SKM-1 (cell line): ENCODE measurements around the gene NOL9.
"Not testable (repeated sequence)": the region's sequence is repeated elsewhere in the genome, so short reads cannot be mapped to it uniquely, and the experiment has no call there.

Source experiments
- DNase-seq: peaks from one replicate; lab custom pipeline; 2025; ENCODE audit not compliant: unreplicated experiment; lab: John Stamatoyannopoulos, UW

NOL9 gene

GRCh38 chr1:6505367-6506209 is 48.7 kb downstream of the NOL9 start:
- DNase-seq: no peak

GRCh38 chr1:6504887-6505286 is 49.4 kb downstream of the NOL9 start:
- DNase-seq: no peak

- no peak for DNase-seq
These were observed 50.3 kb downstream of the NOL9 start for GRCh38 chr1:6503884-6504602.

GRCh38 chr1:6502000-6502891 is 52.1 kb downstream of the NOL9 start:
- DNase-seq: no peak

GRCh38 chr1:6501279-6501813 is 53.0 kb downstream of the NOL9 start:
- DNase-seq: no peak

- no peak for DNase-seq
These were observed 53.6 kb downstream of the NOL9 start for GRCh38 chr1:6500544-6501278.

- DNase-seq: no peak
These were observed 55.0 kb downstream of the NOL9 start for GRCh38 chr1:6499296-6499695.

- DNase-seq: no peak
These were observed 55.7 kb downstream of the NOL9 start for GRCh38 chr1:6498576-6499111.

GRCh38 chr1:6497867-6498575 is 56.3 kb downstream of the NOL9 start:
- DNase-seq: no peak

- DNase-seq: no peak
These were observed 57.0 kb downstream of the NOL9 start for GRCh38 chr1:6497215-6497866.

- no peak for DNase-seq
These were observed 57.5 kb downstream of the NOL9 start for GRCh38 chr1:6496890-6497214.

GRCh38 chr1:6496365-6496721 is 58.0 kb downstream of the NOL9 start:
- DNase-seq: no peak

GRCh38 chr1:6495540-6496364 is 58.6 kb downstream of the NOL9 start:
- DNase-seq: no peak

GRCh38 chr1:6495041-6495441 is 59.3 kb downstream of the NOL9 start:
- DNase-seq: no peak

GRCh38 chr1:6494627-6495026 is 59.7 kb downstream of the NOL9 start:
- no peak for DNase-seq

GRCh38 chr1:6493834-6494223 is 60.5 kb downstream of the NOL9 start:
- not testable (repeated sequence) for DNase-seq

GRCh38 chr1:6491966-6492365 is 62.3 kb downstream of the NOL9 start:
- DNase-seq: no peak

- no peak for DNase-seq
These were observed 62.8 kb downstream of the NOL9 start, which contains the start of gene PLEKHG5 for GRCh38 chr1:6491480-6491962. PLEKHG5 (minus strand) TSS chr1:6491667; CDS start chr1:6477571, 14,096 bp downstream.
